Activated T-helper 2 cell treated with anti-CD3 and anti-CD28 coated beads, Interferon-gamma antibody, Interleukin-2, Interleukin-4, amounts not matched to agents 10 μg/mL and 5 μg/mL and 100 μg/mL, durations not matched to agents 14 hours and 24 hours and 36 hours (primary cell): Measurements from ENCODE around the gene CARMIL3. TPM values are rescaled to one million over a fixed set of nuclear protein-coding genes. Genes with fewer than 3 reads are reported as not detected.
"Not testable (repeated sequence)": the region's sequence is repeated elsewhere in the genome, so short reads cannot be mapped to it uniquely, and the experiment has no call there.

Source experiments
- DNase-seq: peaks from one replicate; pipeline ENCODE4 v3.0.0; 2021; ENCODE audit warnings: low spot score
- H3K27ac Mint-ChIP-seq: one replicate; pipeline ENCODE4 v1.8.0; 2021; ENCODE audit warnings: mixed read lengths
- H3K27me3 Mint-ChIP-seq: one replicate; pipeline ENCODE4 v1.8.0; 2021; ENCODE audit warnings: low read depth, mixed read lengths
- H3K36me3 Mint-ChIP-seq: one replicate; pipeline ENCODE4 v1.8.0; 2021; ENCODE audit warnings: low read depth, mixed read lengths
- H3K4me1 Mint-ChIP-seq: one replicate; pipeline ENCODE4 v1.8.0; 2021; ENCODE audit warnings: low read depth, mixed read lengths
- H3K4me3 Mint-ChIP-seq: one replicate; pipeline ENCODE4 v1.8.0; 2021; ENCODE audit warnings: low read depth, mild to moderate bottlenecking, moderate library complexity, mixed read lengths
- H3K9me3 Mint-ChIP-seq: one replicate; pipeline ENCODE4 v1.8.0; 2021; ENCODE audit warnings: mixed read lengths
- intact Hi-C: fragments of 100-400 bp; cut with micrococcal nuclease; formaldehyde crosslinking; loops from one replicate; pipeline ENCODE4 v1.15.1; 2023
- total RNA-seq: library from RNA; stranded (reverse); gene quantifications from 2 replicates; pipeline ENCODE4 v1.2.3, GENCODE V29; 2022

CARMIL3 gene
- total RNA-seq, 1 donor from 2014 or later = 1.3 TPM

GRCh38 chr14:24029687-24030086 is 22.1 kb upstream of the CARMIL3 start:
- DNase-seq, H3K4me3 Mint-ChIP-seq, intact Hi-C loops, H3K4me1 Mint-ChIP-seq, H3K36me3 Mint-ChIP-seq, H3K27ac Mint-ChIP-seq: not testable (repeated sequence)
- H3K27me3 Mint-ChIP-seq = peaks cover 20% of the 10 kb centered on the region
- peaks cover 35% of the 10 kb centered on the region for H3K9me3 Mint-ChIP-seq

- DNase-seq, H3K36me3 Mint-ChIP-seq, H3K4me3 Mint-ChIP-seq, intact Hi-C loops, H3K27ac Mint-ChIP-seq, H3K4me1 Mint-ChIP-seq: not testable (repeated sequence)
- Mint-ChIP-seq H3K9me3 (peaks cover 35% of the 10 kb centered on the region), H3K27me3 (peaks cover 17% of the 10 kb centered on the region)
These were observed 20.5 kb upstream of the CARMIL3 start for GRCh38 chr14:24031331-24031730.

- H3K27ac Mint-ChIP-seq = no peak overlapping the region
- peaks cover 3% of the 10 kb centered on the region for H3K36me3 Mint-ChIP-seq
- intact Hi-C loops = no loop called here
- H3K4me1 Mint-ChIP-seq = peaks cover 10% of the 10 kb centered on the region
- DNase-seq = no peak
- peaks cover 3% of the 10 kb centered on the region for H3K27me3 Mint-ChIP-seq
- H3K9me3 Mint-ChIP-seq = peaks cover 28% of the 10 kb centered on the region
- H3K4me3 Mint-ChIP-seq = no peak overlapping the region
These were observed 18.9 kb upstream of the CARMIL3 start for GRCh38 chr14:24032727-24033418.

- peaks cover 25% of the 10 kb centered on the region for H3K9me3 Mint-ChIP-seq
- intact Hi-C loops = loop anchor here (1.0 to 5.0 kb wide), 2 partner anchors 21 to 48 kb away; partner anchors contain the start of gene DHRS4L2
- not testable (repeated sequence) for DNase-seq, H3K27ac Mint-ChIP-seq, H3K27me3 Mint-ChIP-seq, H3K36me3 Mint-ChIP-seq
- H3K4me3 Mint-ChIP-seq = peak overlapping the region; percentile 94
- H3K4me1 Mint-ChIP-seq = peaks cover 10% of the 10 kb centered on the region
These were observed 16.0 kb upstream of the CARMIL3 start for GRCh38 chr14:24035769-24036168.

- peak; percentile 65 for DNase-seq
- peak overlapping the region; percentile 88 for H3K27ac Mint-ChIP-seq
- no peaks in the 10 kb centered on the region for H3K27me3 Mint-ChIP-seq
- intact Hi-C loops = loop anchor here (1.0 to 5.0 kb wide), 2 partner anchors 22 to 49 kb away; partner anchors contain the start of gene DHRS4L2
- peaks cover 19% of the 10 kb centered on the region for H3K9me3 Mint-ChIP-seq
- H3K4me1 Mint-ChIP-seq = peaks cover 10% of the 10 kb centered on the region
- H3K36me3 Mint-ChIP-seq = peaks cover 2% of the 10 kb centered on the region
- H3K4me3 Mint-ChIP-seq = peak overlapping the region; percentile 94
These were observed 15.4 kb upstream of the CARMIL3 start for GRCh38 chr14:24036169-24036962.

- H3K4me1 Mint-ChIP-seq = peaks cover 10% of the 10 kb centered on the region
- peak overlapping the region; percentile 88 for H3K27ac Mint-ChIP-seq
- peaks cover 11% of the 10 kb centered on the region for H3K9me3 Mint-ChIP-seq
- not testable (repeated sequence) for H3K36me3 Mint-ChIP-seq, H3K27me3 Mint-ChIP-seq, DNase-seq
- H3K4me3 Mint-ChIP-seq = peak overlapping the region; percentile 94
- intact Hi-C loops = loop anchor here (1.0 to 5.0 kb wide), 2 partner anchors 23 to 50 kb away; partner anchors contain the start of gene DHRS4L2
These were observed 14.7 kb upstream of the CARMIL3 start for GRCh38 chr14:24036963-24037657.

GRCh38 chr14:24037658-24038037 is 14.2 kb upstream of the CARMIL3 start:
- H3K36me3 Mint-ChIP-seq = no peaks in the 10 kb centered on the region
- H3K4me3 Mint-ChIP-seq = no peak overlapping the region
- H3K4me1 Mint-ChIP-seq = peaks cover 10% of the 10 kb centered on the region
- H3K9me3 Mint-ChIP-seq = peaks cover 6% of the 10 kb centered on the region
- DNase-seq = no peak
- intact Hi-C loops = loop anchor here (5.0 kb wide), 1 partner anchor 50 kb away; the partner anchor contains the start of gene DHRS4L2
- H3K27me3 Mint-ChIP-seq = peaks cover 3% of the 10 kb centered on the region
- H3K27ac Mint-ChIP-seq = no peak overlapping the region

- H3K27me3 Mint-ChIP-seq = peaks cover 6% of the 10 kb centered on the region
- H3K9me3 Mint-ChIP-seq = no peaks in the 10 kb centered on the region
- no peak overlapping the region for H3K4me3 Mint-ChIP-seq
- H3K4me1 Mint-ChIP-seq = peaks cover 10% of the 10 kb centered on the region
- no peaks in the 10 kb centered on the region for H3K36me3 Mint-ChIP-seq
- intact Hi-C loops = loop anchor here (5.0 kb wide), 1 partner anchor 51 kb away; the partner anchor contains the start of gene DHRS4L2
- no peak overlapping the region for H3K27ac Mint-ChIP-seq
- DNase-seq = no peak
These were observed 13.1 kb upstream of the CARMIL3 start for GRCh38 chr14:24038686-24039085.

- intact Hi-C loops = no loop called here
- Mint-ChIP-seq H3K27ac (no peak overlapping the region), H3K27me3 (peaks cover 9% of the 10 kb centered on the region), H3K36me3 (no peaks in the 10 kb centered on the region), H3K4me3 (no peak overlapping the region), H3K4me1 (peaks cover 9% of the 10 kb centered on the region), H3K9me3 (no peaks in the 10 kb centered on the region)
- no peak for DNase-seq
These were observed 11.1 kb upstream of the CARMIL3 start for GRCh38 chr14:24040692-24041091.

GRCh38 chr14:24042746-24043145 is 9.1 kb upstream of the CARMIL3 start:
- H3K27me3 Mint-ChIP-seq = peaks cover 18% of the 10 kb centered on the region
- DNase-seq = no peak
- no peak overlapping the region for H3K27ac Mint-ChIP-seq
- H3K9me3 Mint-ChIP-seq = no peaks in the 10 kb centered on the region
- no peaks in the 10 kb centered on the region for H3K36me3 Mint-ChIP-seq
- intact Hi-C loops = no loop called here
- no peak overlapping the region for H3K4me3 Mint-ChIP-seq
- no peaks in the 10 kb centered on the region for H3K4me1 Mint-ChIP-seq

- Mint-ChIP-seq H3K27me3 (peaks cover 36% of the 10 kb centered on the region), H3K4me1 (peaks cover 17% of the 10 kb centered on the region)
- H3K27ac Mint-ChIP-seq, H3K9me3 Mint-ChIP-seq, DNase-seq, H3K36me3 Mint-ChIP-seq, intact Hi-C loops, H3K4me3 Mint-ChIP-seq: not testable (repeated sequence)
These were observed 2.8 kb upstream of the CARMIL3 start for GRCh38 chr14:24049002-24049401.

GRCh38 chr14:24050753-24051152 is 1.1 kb upstream of the CARMIL3 start:
- DNase-seq, H3K27ac Mint-ChIP-seq, intact Hi-C loops, H3K9me3 Mint-ChIP-seq, H3K36me3 Mint-ChIP-seq: not testable (repeated sequence)
- Mint-ChIP-seq H3K27me3 (peaks cover 31% of the 10 kb centered on the region), H3K4me3 (peak overlapping the region; percentile 75), H3K4me1 (peaks cover 17% of the 10 kb centered on the region)
